AG09309 (cell line): ENCODE results near the gene NEU3.

ENCODE experiments used
- DNase-seq: peaks from one replicate; pipeline ENCODE4 v3.0.0-alpha.2; 2010; ENCODE audit warnings: low read depth
- H3K4me3 ChIP-seq: 2 replicates; pipeline ENCODE4 v1.5.1; 2011; ENCODE audit warnings: mild to moderate bottlenecking, low read depth, low read length, moderate library complexity; ENCODE audit not compliant: control insufficient read depth
- CTCF ChIP-seq: IDR thresholded peaks from 2 replicates; pipeline ENCODE4 v1.5.1; 2011; ENCODE audit warnings: mild to moderate bottlenecking, low read depth, low read length, inconsistent platforms; ENCODE audit not compliant: insufficient read depth, control insufficient read depth; ENCODE audit errors: missing control alignments

NEU3 gene

GRCh38 chr11:75059299-75059698, 70.6 kb downstream of the NEU3 start:
- no peak for DNase-seq
- no peak overlapping the region for H3K4me3 ChIP-seq
- no peak for TF ChIP-seq CTCF

GRCh38 chr11:75063741-75064314, 75.1 kb downstream of the NEU3 start:
- H3K4me3 ChIP-seq = no peak overlapping the region
- no peak for TF ChIP-seq CTCF
- no peak for DNase-seq

- no peak for DNase-seq
- no peak overlapping the region for H3K4me3 ChIP-seq
- no peak for TF ChIP-seq CTCF
Measured at GRCh38 chr11:75066061-75066460, 77.3 kb downstream of the NEU3 start.
